Activated CD8-positive, alpha-beta memory T cell treated with anti-CD3 and anti-CD28 coated beads for 4 hours (primary cell): Measurements from ENCODE around the gene PRPF6.
"Not testable (repeated sequence)": the region's sequence is repeated elsewhere in the genome, so short reads cannot be mapped to it uniquely, and the experiment has no call there.

Experiments used
- DNase-seq, 2 donors: peaks; one replicate each; pipeline ENCODE4 v3.0.0-alpha.2; 2020; ENCODE audit warnings: low read depth in 2 of 2

Gene PRPF6

GRCh38 chr20:63960654-63961621, 20.0 kb upstream of the PRPF6 start:
- not testable (repeated sequence) for DNase-seq

GRCh38 chr20:63961664-63962425, 19.1 kb upstream of the PRPF6 start:
- no peak for DNase-seq

GRCh38 chr20:63962426-63963347, 18.2 kb upstream of the PRPF6 start:
- no peak for DNase-seq

- DNase-seq: no peak
These were observed 17.6 kb upstream of the PRPF6 start for GRCh38 chr20:63963348-63963741.

- no peak for DNase-seq
These were observed 17.1 kb upstream of the PRPF6 start for GRCh38 chr20:63963784-63964301.

GRCh38 chr20:63964412-63964811, 16.5 kb upstream of the PRPF6 start:
- DNase-seq: no peak

GRCh38 chr20:63966172-63966943, 14.6 kb upstream of the PRPF6 start:
- DNase-seq: no peak

GRCh38 chr20:63966944-63967322, 14.0 kb upstream of the PRPF6 start:
- no peak for DNase-seq

- no peak for DNase-seq
These were observed 13.4 kb upstream of the PRPF6 start for GRCh38 chr20:63967330-63968135.

- no peak for DNase-seq
These were observed 12.6 kb upstream of the PRPF6 start for GRCh38 chr20:63968136-63968927.

GRCh38 chr20:63968928-63969760, 11.8 kb upstream of the PRPF6 start:
- no peak for DNase-seq

- DNase-seq: no peak
These were observed 10.9 kb upstream of the PRPF6 start, which contains the start of gene ZNF512B for GRCh38 chr20:63969838-63970713. Gene ZNF512B, minus strand, starts transcription at chr20:63969930. Its CDS starts 1,980 bp downstream, at chr20:63967950.

GRCh38 chr20:63970714-63971431, 10.1 kb upstream of the PRPF6 start:
- no peak for DNase-seq

GRCh38 chr20:63971960-63972311, 9.0 kb upstream of the PRPF6 start:
- DNase-seq: not testable (repeated sequence)

GRCh38 chr20:63972312-63973159, 8.4 kb upstream of the PRPF6 start:
- DNase-seq: no peak

GRCh38 chr20:63973160-63973479, 7.8 kb upstream of the PRPF6 start:
- no peak for DNase-seq
